ENCODE results near the gene OLFM3.

The OLFM3 gene

GRCh38 chr1:101875891-101876290, 120.8 kb downstream of the OLFM3 start:
- no peak overlapping the region for H2AFZ ChIP-seq (ENCODE audit: low read depth, low read length)
- H3K9me3 ChIP-seq (ENCODE audit: insufficient read depth, low read length): no peaks in the 10 kb centered on the region
- H4K20me1 ChIP-seq (ENCODE audit: insufficient read depth, low read length): no peaks in the 10 kb centered on the region
- H3K27me3 ChIP-seq (ENCODE audit: low read depth, low read length): no peaks in the 10 kb centered on the region
- H3K4me3 ChIP-seq (ENCODE audit: low read length): no peak overlapping the region
- TF ChIP-seq, protein P1, sequence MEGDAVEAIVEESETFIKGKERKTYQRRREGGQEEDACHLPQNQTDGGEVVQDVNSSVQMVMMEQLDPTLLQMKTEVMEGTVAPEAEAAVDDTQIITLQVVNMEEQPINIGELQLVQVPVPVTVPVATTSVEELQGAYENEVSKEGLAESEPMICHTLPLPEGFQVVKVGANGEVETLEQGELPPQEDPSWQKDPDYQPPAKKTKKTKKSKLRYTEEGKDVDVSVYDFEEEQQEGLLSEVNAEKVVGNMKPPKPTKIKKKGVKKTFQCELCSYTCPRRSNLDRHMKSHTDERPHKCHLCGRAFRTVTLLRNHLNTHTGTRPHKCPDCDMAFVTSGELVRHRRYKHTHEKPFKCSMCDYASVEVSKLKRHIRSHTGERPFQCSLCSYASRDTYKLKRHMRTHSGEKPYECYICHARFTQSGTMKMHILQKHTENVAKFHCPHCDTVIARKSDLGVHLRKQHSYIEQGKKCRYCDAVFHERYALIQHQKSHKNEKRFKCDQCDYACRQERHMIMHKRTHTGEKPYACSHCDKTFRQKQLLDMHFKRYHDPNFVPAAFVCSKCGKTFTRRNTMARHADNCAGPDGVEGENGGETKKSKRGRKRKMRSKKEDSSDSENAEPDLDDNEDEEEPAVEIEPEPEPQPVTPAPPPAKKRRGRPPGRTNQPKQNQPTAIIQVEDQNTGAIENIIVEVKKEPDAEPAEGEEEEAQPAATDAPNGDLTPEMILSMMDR (IDR thresholded peaks at IDR 0.05; ENCODE audit: low read depth, low read length): no peak
- TF ChIP-seq EZH2phosphoT487 (IDR thresholded peaks at IDR 0.05; ENCODE audit: low read depth): no peak
- H3K36me3 ChIP-seq (replicated peaks; ENCODE audit: low read depth, low read length): no peaks in the 10 kb centered on the region
- H3K4me2 ChIP-seq (ENCODE audit: low read length): no peak overlapping the region
- H3K79me2 ChIP-seq (ENCODE audit: low read length): no peaks in the 10 kb centered on the region
- no peak overlapping the region for H3K27ac ChIP-seq (ENCODE audit: low read length)
- H3K4me1 ChIP-seq (ENCODE audit: low read length): no peaks in the 10 kb centered on the region
- no peak overlapping the region for H3K9ac ChIP-seq (ENCODE audit: low read length)

DNA sequence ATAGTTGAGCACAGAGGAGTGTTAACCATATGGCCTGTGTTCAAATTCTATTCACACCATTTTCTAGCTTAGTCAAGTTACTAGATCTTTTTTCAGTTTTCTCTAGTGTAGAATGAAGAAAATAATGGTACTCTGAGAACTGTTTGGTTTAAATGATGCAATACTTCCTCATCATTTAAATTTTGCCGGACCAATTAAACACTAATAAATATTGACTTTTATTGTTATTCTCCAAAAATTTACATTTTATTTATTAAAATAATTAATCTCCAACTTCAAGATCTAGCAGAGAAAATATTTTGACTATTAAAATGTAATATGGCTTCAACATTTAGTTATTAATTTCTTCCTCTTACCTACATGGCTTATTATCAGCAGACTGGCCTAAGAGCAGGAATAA, 123.1 kb downstream of the OLFM3 start:
- Histone ChIP-seq H3K36me3 (replicated peaks; ENCODE audit: low read depth, low read length) (no peaks in the 10 kb centered on the region), H3K4me3 (ENCODE audit: low read length) (no peak overlapping the region), H3K27me3 (ENCODE audit: low read depth, low read length) (no peaks in the 10 kb centered on the region), H4K20me1 (ENCODE audit: insufficient read depth, low read length) (no peaks in the 10 kb centered on the region), H3K9me3 (ENCODE audit: insufficient read depth, low read length) (no peaks in the 10 kb centered on the region), H3K9ac (ENCODE audit: low read length) (no peak overlapping the region), H3K27ac (ENCODE audit: low read length) (no peak overlapping the region), H3K4me2 (ENCODE audit: low read length) (no peak overlapping the region), H3K4me1 (ENCODE audit: low read length) (no peaks in the 10 kb centered on the region), H3K79me2 (ENCODE audit: low read length) (no peaks in the 10 kb centered on the region), H2AFZ (ENCODE audit: low read depth, low read length) (no peak overlapping the region)
- TF ChIP-seq, protein P1 (IDR thresholded peaks at IDR 0.05; ENCODE audit: low read depth, low read length): no peak
- TF ChIP-seq EZH2phosphoT487 (IDR thresholded peaks at IDR 0.05; ENCODE audit: low read depth): no peak

- H3K9me3 ChIP-seq (ENCODE audit: insufficient read depth, low read length): no peaks in the 10 kb centered on the region
- no peaks in the 10 kb centered on the region for H3K27me3 ChIP-seq (ENCODE audit: low read depth, low read length)
- H3K79me2 ChIP-seq (ENCODE audit: low read length): no peaks in the 10 kb centered on the region
- no peaks in the 10 kb centered on the region for H4K20me1 ChIP-seq (ENCODE audit: insufficient read depth, low read length)
- no peak overlapping the region for H2AFZ ChIP-seq (ENCODE audit: low read depth, low read length)
- no peaks in the 10 kb centered on the region for H3K36me3 ChIP-seq (replicated peaks; ENCODE audit: low read depth, low read length)
- H3K9ac ChIP-seq (ENCODE audit: low read length): no peak overlapping the region
- H3K4me2 ChIP-seq (ENCODE audit: low read length): no peak overlapping the region
- no peak overlapping the region for H3K4me3 ChIP-seq (ENCODE audit: low read length)
- no peaks in the 10 kb centered on the region for H3K4me1 ChIP-seq (ENCODE audit: low read length)
- no peak overlapping the region for H3K27ac ChIP-seq (ENCODE audit: low read length)
- TF ChIP-seq, protein P1 (IDR thresholded peaks at IDR 0.05; ENCODE audit: low read depth, low read length): no peak
- no peak for TF ChIP-seq EZH2phosphoT487 (IDR thresholded peaks at IDR 0.05; ENCODE audit: low read depth)
Measured at GRCh38 chr1:101859941-101860340, 136.8 kb downstream of the OLFM3 start.

DNA sequence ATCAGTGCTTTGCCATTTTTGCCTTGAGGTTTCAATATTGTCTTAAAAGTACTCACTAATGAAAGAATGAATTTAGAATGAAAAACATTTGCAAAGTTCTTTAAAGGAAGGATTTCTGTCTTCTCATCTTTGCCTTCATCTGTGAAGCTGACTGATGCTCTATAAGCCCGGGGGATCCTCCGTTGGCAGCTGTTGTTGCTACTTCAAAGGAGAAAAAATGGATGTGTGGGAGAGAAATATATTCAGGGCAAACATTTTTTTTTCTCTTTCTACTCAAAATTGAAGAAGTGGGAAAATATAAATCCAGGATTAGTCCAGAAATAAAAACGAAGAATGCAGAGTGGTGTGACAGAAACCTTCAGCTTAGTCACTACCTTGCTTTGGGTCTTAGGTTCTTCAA, 142.5 kb downstream of the OLFM3 start:
- Histone ChIP-seq H3K9ac (ENCODE audit: low read length) (no peak overlapping the region), H3K9me3 (ENCODE audit: insufficient read depth, low read length) (no peaks in the 10 kb centered on the region), H3K79me2 (ENCODE audit: low read length) (no peaks in the 10 kb centered on the region), H3K4me2 (ENCODE audit: low read length) (no peak overlapping the region), H3K27me3 (ENCODE audit: low read depth, low read length) (no peaks in the 10 kb centered on the region), H2AFZ (ENCODE audit: low read depth, low read length) (no peak overlapping the region), H3K27ac (ENCODE audit: low read length) (no peak overlapping the region), H4K20me1 (ENCODE audit: insufficient read depth, low read length) (no peaks in the 10 kb centered on the region), H3K4me3 (ENCODE audit: low read length) (no peak overlapping the region), H3K4me1 (ENCODE audit: low read length) (no peaks in the 10 kb centered on the region), H3K36me3 (replicated peaks; ENCODE audit: low read depth, low read length) (no peaks in the 10 kb centered on the region)
- TF ChIP-seq, protein P1 (IDR thresholded peaks at IDR 0.05; ENCODE audit: low read depth, low read length): no peak
- no peak for TF ChIP-seq EZH2phosphoT487 (IDR thresholded peaks at IDR 0.05; ENCODE audit: low read depth)
